DOHH2 (cell line): ENCODE measurements around the gene B3GNT9.

Experiments used
- H3F3A ChIP-seq: fragments of 200-600 bp; sonication (generic), shearing (Covaris generic); 2 replicates; pipeline ENCODE4 v1.6.0; 2016; ENCODE audit warnings: antibody characterized with exemption, mild to moderate bottlenecking; ENCODE audit not compliant: control insufficient read depth, insufficient read depth
- H3K27ac ChIP-seq: fragments of 200-600 bp; sonication (generic); 2 replicates; pipeline ENCODE4 v1.5.1; 2014; ENCODE audit warnings: low read depth, mild to moderate bottlenecking, low read length, moderate library complexity
- H3K27me3 ChIP-seq: fragments of 200-600 bp; sonication (generic); 2 replicates; pipeline ENCODE4 v1.6.1; 2014; ENCODE audit warnings: mild to moderate bottlenecking, low read length, mixed read lengths; ENCODE audit not compliant: control insufficient read depth
- H3K36me3 ChIP-seq: fragments of 200-600 bp; sonication (generic); 2 replicates; pipeline ENCODE4 v1.6.1; 2014; ENCODE audit warnings: mild to moderate bottlenecking, low read length, moderate library complexity, mixed read lengths; ENCODE audit not compliant: control insufficient read depth
- H3K4me1 ChIP-seq: fragments of 200-600 bp; sonication (generic); 2 replicates; pipeline ENCODE4 v1.6.1; 2014; ENCODE audit warnings: mild to moderate bottlenecking, low read length, mixed read lengths; ENCODE audit not compliant: control insufficient read depth
- H3K4me2 ChIP-seq: fragments of 200-600 bp; sonication (generic); 2 replicates; pipeline ENCODE4 v1.6.0; 2014; ENCODE audit warnings: mild to moderate bottlenecking, low read length, moderate library complexity
- H3K4me3 ChIP-seq: fragments of 200-600 bp; sonication (generic); 2 replicates; pipeline ENCODE4 v1.5.1; 2014; ENCODE audit warnings: mild to moderate bottlenecking, low read length, mixed read lengths
- H3K79me2 ChIP-seq: fragments of 200-600 bp; sonication (generic); 2 replicates; pipeline ENCODE4 v1.6.1; 2014; ENCODE audit warnings: mild to moderate bottlenecking, low read length, mixed read lengths; ENCODE audit not compliant: control insufficient read depth
- H3K9me2 ChIP-seq: fragments of 200-600 bp; sonication (generic); replicated peaks from 2 replicates; pipeline ENCODE4 v1.6.1; 2014; ENCODE audit warnings: mild to moderate bottlenecking, low read length, mixed read lengths; ENCODE audit not compliant: control insufficient read depth
- H3K9me3 ChIP-seq: fragments of 200-600 bp; sonication (generic); 2 replicates; pipeline ENCODE4 v1.6.1; 2014; ENCODE audit warnings: antibody characterized with exemption, low read length, mixed read lengths; ENCODE audit not compliant: control insufficient read depth, insufficient read depth
- H4K20me1 ChIP-seq: fragments of 200-600 bp; sonication (generic); 2 replicates; pipeline ENCODE4 v1.6.0; 2014; ENCODE audit warnings: low read depth, mild to moderate bottlenecking, antibody characterized with exemption, low read length, moderate library complexity; ENCODE audit not compliant: control insufficient read depth, insufficient read depth
- CTCF ChIP-seq: fragments of 200-600 bp; sonication (generic); IDR thresholded peaks from one replicate; pipeline ENCODE4 v1.5.1; 2014; ENCODE audit warnings: antibody characterized with exemption, mild to moderate bottlenecking, low read depth, low read length; ENCODE audit not compliant: poor library complexity, severe bottlenecking
- EZH2phosphoT487 ChIP-seq: fragments of 200-600 bp; sonication (generic); IDR thresholded peaks from 2 replicates; pipeline ENCODE4 v1.6.1; 2017; ENCODE audit warnings: borderline replicate concordance, mild to moderate bottlenecking, antibody characterized with exemption, low read length, moderate library complexity, mixed read lengths

Gene B3GNT9

DNA sequence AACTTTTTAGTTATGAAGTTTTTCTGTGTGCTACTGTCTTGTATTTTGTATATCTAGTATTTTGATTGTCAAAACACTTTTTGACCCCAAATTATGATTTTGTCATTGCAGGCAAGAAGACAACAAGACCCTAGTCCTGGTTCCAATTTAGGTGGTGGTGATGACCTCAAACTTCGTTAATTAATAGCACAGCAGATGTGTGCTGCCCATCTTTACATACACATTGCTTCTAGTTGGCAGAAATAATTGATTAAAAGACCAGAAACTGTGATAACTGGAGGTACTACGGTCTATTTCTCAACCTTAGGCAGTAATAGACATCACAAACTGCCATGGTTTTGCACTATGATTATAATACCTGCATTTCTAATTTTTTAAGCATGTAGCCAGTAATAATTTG lies 52.2 kb downstream of the B3GNT9 start:
- no peak overlapping the region for H3K4me3 ChIP-seq
- no peak overlapping the region for H3K4me2 ChIP-seq
- H3K27ac ChIP-seq: no peak overlapping the region
- peaks cover 8% of the 10 kb centered on the region for H3F3A ChIP-seq
- H4K20me1 ChIP-seq: no peaks in the 10 kb centered on the region
- H3K9me2 ChIP-seq: no peaks in the 10 kb centered on the region
- H3K4me1 ChIP-seq: no peaks in the 10 kb centered on the region
- TF ChIP-seq EZH2phosphoT487: no peak
- no peak for TF ChIP-seq CTCF
- no peaks in the 10 kb centered on the region; the same call in 1 of the 2 replicates for H3K79me2 ChIP-seq
- no peaks in the 10 kb centered on the region for H3K27me3 ChIP-seq
- peaks cover 22% of the 10 kb centered on the region for H3K36me3 ChIP-seq
- H3K9me3 ChIP-seq: no peaks in the 10 kb centered on the region
